Kidney (tissue), 14 donors: ENCODE data around the gene NES. TPM values are rescaled to one million over a fixed set of nuclear protein-coding genes. Genes with fewer than 3 reads are reported as not detected.

Source experiments
- DNase-seq, 5 donors: peaks; one replicate each; pipeline ENCODE4 v3.0.0-alpha.2; 2013 to 2020
- FAIRE-seq: peaks from 2 replicates; lab custom pipeline; 2012; peaks lifted over from hg19 to GRCh38; lab: Jason Lieb, UNC
- H3K27ac ChIP-seq, 2 donors: one replicate each; pipeline ENCODE4 v1.7.0; 2013; ENCODE audit warnings: low read depth in 2 of 2, low read length in 2 of 2, inconsistent platforms in 1 of 2
- H3K27me3 ChIP-seq: one replicate; pipeline ENCODE4 v1.7.1; 2013; ENCODE audit warnings: low read length, inconsistent platforms; ENCODE audit not compliant: control insufficient read depth, insufficient read depth
- H3K36me3 ChIP-seq, 3 donors: one replicate each; pipeline versions ENCODE4 v1.7.0 to v1.7.1; 2013; ENCODE audit warnings: low read length in 3 of 3, control low read depth in 1 of 3, inconsistent platforms in 1 of 3; ENCODE audit not compliant: insufficient read depth in 3 of 3, control insufficient read depth in 2 of 3
- H3K4me1 ChIP-seq, 3 donors: one replicate each; pipeline versions ENCODE4 v1.7.0 to v1.7.1; 2013; ENCODE audit warnings: low read length in 3 of 3, inconsistent platforms in 1 of 3, low read depth in 1 of 3; ENCODE audit not compliant: control insufficient read depth in 2 of 3, insufficient read depth in 2 of 3
- H3K4me3 ChIP-seq, 3 donors: one replicate each; pipeline versions ENCODE4 v1.7.0 to v1.8.1; 2013; ENCODE audit warnings: low read length in 3 of 3, control low read depth in 1 of 3, inconsistent platforms in 1 of 3
- H3K9ac ChIP-seq, 3 donors: one replicate each; pipeline versions ENCODE4 v1.7.0 to v1.7.1; 2013; ENCODE audit warnings: low read length in 3 of 3, control low read depth in 1 of 3, inconsistent platforms in 1 of 3
- H3K9me3 ChIP-seq, 3 donors: one replicate each; pipeline versions ENCODE4 v1.7.0 to v1.7.1; 2013; ENCODE audit warnings: low read length in 3 of 3, control low read depth in 1 of 3, inconsistent platforms in 1 of 3; ENCODE audit not compliant: control insufficient read depth in 2 of 3, insufficient read depth in 1 of 3
- CTCF ChIP-seq: IDR thresholded peaks from 3 replicates; pipeline ENCODE4 v1.5.1; 2012; ENCODE audit warnings: mild to moderate bottlenecking, moderate library complexity, borderline replicate concordance; ENCODE audit not compliant: insufficient read depth; ENCODE audit errors: extremely low read depth
- intact Hi-C: fragments of 100-400 bp; cut with DNase I; formaldehyde crosslinking; loops from one replicate; pipeline ENCODE4 v1.11.1; 2022
- polyA plus RNA-seq: library from polyadenylated mRNA; stranded (reverse); fragments of 350-450 nt; fragmentation: Illumina TruSeq; extraction: RNeasy Lipid Tissue Mini Kit (QIAGEN cat#74804); gene quantifications from one replicate; pipeline ENCODE4 v1.2.3, GENCODE V29; 2014; ENCODE audit warnings: low read depth, low replicate concordance; ENCODE audit not compliant: insufficient read depth
- total RNA-seq: library from RNA; stranded (reverse); fragmentation: NEBNext Ultra II Directional; extraction: Animal tissue kit (Norgen Biotek cat#: 25700); gene quantifications from one replicate; pipeline ENCODE4 v1.2.1, GENCODE V29; 2021
- donor health status: control.
- donor health status: control.
- donor health status: control.
- donor health status: control.
- donor health status: control.
- donor health status: DM: yes; HTN: yes; CAD: no.
- donor health status: Normal renal cell carcinoma (clear cell type).

NES gene
- total and polyA plus RNA-seq, 2 donors from 2014 or later = 44.3 to 50.7 TPM

DNA sequence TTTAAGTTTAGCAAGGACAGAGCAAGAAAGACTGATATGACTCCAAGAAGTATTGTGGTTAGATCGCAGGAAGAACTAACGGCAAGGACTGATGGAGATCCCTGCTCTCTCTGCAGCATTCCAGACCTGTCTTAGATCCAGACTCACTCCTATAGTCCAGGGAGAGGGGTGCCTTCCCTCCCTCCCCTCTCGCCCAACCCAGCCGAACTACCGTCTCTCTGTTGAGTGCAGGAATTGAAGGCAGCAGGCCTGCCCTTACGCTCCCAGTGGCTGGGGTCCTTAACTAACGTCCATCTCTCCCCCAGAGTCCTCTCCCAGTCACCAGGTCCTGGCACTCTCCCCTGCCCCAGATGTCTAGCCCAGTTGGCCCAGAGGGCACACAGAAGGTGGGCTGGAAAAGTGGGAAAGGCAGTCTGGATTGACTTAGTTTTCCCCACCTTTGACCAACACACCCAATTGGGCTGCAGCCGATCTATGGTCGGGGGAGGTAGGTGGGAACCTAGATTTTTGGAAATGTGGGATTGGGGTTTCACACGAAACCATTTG is 27.0 kb upstream of the NES start:
- no peaks in the 10 kb centered on the region for H3K36me3 ChIP-seq
- no peak overlapping the region for H3K27ac ChIP-seq
- no peaks in the 10 kb centered on the region for H3K9me3 ChIP-seq
- intact Hi-C loops = no loop called here
- H3K27me3 ChIP-seq = no peaks in the 10 kb centered on the region
- TF ChIP-seq CTCF = no peak
- FAIRE-seq (no peak), DNase-seq (peak in 1 of 5 donors; percentile 60)
- peaks cover 0 to 11% (median 0%) of the 10 kb centered on the region in 3 donors for H3K4me1 ChIP-seq
- H3K9ac ChIP-seq = no peak overlapping the region
- peak overlapping the region in 2 of 3 donors; percentile 35 to 50 for H3K4me3 ChIP-seq

DNA sequence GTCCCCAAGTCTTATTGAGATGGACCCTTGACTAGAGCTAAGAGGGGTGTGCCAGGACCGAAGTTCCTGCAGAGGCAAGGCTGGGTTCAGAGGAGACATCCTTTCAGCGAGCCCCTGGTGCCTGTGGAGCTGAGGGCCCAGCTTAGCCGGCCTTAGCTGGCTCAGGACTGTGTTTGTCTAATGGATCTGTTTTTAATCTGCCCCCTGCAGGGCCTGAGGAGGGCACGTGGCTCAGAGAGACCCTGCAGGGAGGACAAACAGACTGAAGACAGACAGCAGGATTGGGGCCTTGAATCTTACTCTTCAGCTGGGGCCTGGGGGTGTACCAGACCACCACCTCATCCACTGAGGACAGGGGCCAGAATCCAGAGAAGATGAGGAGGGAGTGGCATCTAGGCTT is 26.5 kb upstream of the NES start:
- DNase-seq (no peak), FAIRE-seq (no peak)
- Histone ChIP-seq H3K9me3 (no peaks in the 10 kb centered on the region), H3K27ac (no peak overlapping the region), H3K36me3 (no peaks in the 10 kb centered on the region), H3K27me3 (no peaks in the 10 kb centered on the region), H3K4me1 (peaks cover 0 to 11% (median 0%) of the 10 kb centered on the region in 3 donors), H3K9ac (no peak overlapping the region), H3K4me3 (peak overlapping the region in 1 of 3 donors; percentile 35)
- TF ChIP-seq CTCF = no peak
- intact Hi-C loops = no loop called here

DNA sequence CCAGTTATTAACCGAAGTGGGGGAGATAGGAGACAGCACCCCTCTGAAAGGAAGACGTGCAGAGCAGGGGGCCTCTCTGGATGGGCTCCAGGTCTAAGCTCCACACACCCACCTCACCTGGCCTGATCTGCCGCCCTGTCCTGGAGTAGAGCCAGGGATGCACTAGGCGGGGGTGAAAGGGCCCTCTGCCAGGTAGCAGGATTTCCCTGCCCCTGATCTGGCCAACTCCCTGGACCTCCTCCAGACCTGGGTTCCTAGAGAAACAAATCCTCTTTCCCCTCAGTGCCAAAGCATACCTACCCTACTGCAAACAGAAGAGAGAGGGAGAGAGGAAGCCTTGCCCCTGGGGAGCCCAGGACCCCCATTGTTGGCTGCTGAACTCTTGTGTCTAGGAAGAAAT is 26.1 kb upstream of the NES start:
- Histone ChIP-seq H3K9ac (no peak overlapping the region), H3K4me3 (no peak overlapping the region), H3K27ac (no peak overlapping the region), H3K27me3 (no peaks in the 10 kb centered on the region), H3K9me3 (no peaks in the 10 kb centered on the region), H3K36me3 (no peaks in the 10 kb centered on the region), H3K4me1 (peaks cover 0 to 11% (median 0%) of the 10 kb centered on the region in 3 donors)
- intact Hi-C loops = no loop called here
- no peak for FAIRE-seq
- TF ChIP-seq CTCF = no peak
- DNase-seq = peak in 1 of 5 donors; percentile 45
